Heart left ventricle (tissue), 13 donors: ENCODE results near the gene GRIN1.

Experiments
- CTCF ChIP-seq, 12 donors: fragments of 200-600 bp; sonication (generic) in 4 of 12; IDR thresholded peaks; one replicate each; pipeline versions ENCODE4 v1.5.0 to v1.8.0; 2018 to 2022; ENCODE audit warnings: antibody characterized with exemption in 12 of 12, mild to moderate bottlenecking in 5 of 12
- POLR2A ChIP-seq, 2 donors: fragments of 450-650 bp; IDR thresholded peaks; one replicate each; pipeline ENCODE4 v1.6.1; 2017; ENCODE audit warnings: antibody characterized with exemption in 2 of 2, mild to moderate bottlenecking in 2 of 2, moderate library complexity in 2 of 2
- donor health status: ischemic (EF 13 %, LVEDD 7.1; RV severe dilation, severe dysfunction).
- donor health status: DM: no; HTN: yes; CAD: no.
- donor health status: DM: no; HTN: no; CAD: no.
- donor health status: ischemic (EF 25% LVEDD 6.9; RV normal size, moderate dysfunction).
- donor health status: ischemic (EF 25% LVEDD 5.7; RV mildly dilated, moderate dysfunction).
- donor health status: ischemic (EF 35%, LVEDD 5.7; RV mildly dilated, moderate dysfunction).
- donor health status: nonischemic (EF 11% LVEDD 7.7; RV severe dilation, severe dysfunction).
- donor health status: DM: yes; HTN: yes; CAD: no.
- donor health status: PGD.
- donor health status: ischemic (EF 29% LVEDD 5.4; RV normal size, mild dysfunction).
- donor health status: nonischemic (EF 23%, LVEDD 6.1; RV moderate dilation, normal function).

DNA sequence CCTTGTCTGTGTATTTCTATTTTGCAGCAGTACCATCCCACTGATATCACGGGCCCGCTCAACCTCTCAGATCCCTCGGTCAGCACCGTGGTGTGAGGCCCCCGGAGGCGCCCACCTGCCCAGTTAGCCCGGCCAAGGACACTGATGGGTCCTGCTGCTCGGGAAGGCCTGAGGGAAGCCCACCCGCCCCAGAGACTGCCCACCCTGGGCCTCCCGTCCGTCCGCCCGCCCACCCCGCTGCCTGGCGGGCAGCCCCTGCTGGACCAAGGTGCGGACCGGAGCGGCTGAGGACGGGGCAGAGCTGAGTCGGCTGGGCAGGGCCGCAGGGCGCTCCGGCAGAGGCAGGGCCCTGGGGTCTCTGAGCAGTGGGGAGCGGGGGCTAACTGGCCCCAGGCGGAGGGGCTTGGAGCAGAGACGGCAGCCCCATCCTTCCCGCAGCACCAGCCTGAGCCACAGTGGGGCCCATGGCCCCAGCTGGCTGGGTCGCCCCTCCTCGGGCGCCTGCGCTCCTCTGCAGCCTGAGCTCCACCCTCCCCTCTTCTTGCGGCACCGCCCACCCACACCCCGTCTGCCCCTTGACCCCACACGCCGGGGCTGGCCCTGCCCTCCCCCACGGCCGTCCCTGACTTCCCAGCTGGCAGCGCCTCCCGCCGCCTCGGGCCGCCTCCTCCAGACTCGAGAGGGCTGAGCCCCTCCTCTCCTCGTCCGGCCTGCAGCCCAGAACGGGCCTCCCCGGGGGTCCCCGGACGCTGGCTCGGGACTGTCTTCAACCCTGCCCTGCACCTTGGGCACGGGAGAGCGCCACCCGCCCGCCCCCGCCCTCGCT, 29.0 kb downstream of the GRIN1 start:
- TF ChIP-seq CTCF (IDR thresholded peaks at IDR 0.05), result no peak
- TF ChIP-seq POLR2A (IDR thresholded peaks at IDR 0.05), result no peak
